ENCODE measurements around the gene S100A10.
A peak's percentile ranks its signal among the peaks of the same experiment; 100 is the strongest.

Gene S100A10

DNA sequence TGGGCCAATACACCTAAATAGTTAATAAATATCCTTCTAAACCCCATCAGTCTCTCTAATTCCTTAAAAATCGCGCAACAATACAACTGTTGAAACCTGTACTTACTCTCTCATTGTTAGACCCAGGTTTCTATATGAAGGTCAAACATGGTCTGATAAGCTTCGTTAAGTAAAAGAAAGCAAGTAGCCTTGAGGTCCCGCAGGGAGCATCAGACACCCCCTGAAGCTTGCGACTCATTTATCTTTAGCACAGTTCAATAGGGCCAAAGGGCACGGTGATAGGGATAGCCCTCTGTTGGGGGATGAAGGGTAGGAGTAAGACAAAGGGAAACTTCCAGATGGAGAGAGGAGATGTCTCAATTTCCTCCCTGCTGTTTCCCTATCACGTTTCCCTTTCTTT lies 57.0 kb downstream of the S100A10 start:
- DNase-seq = no peak

- no peak for DNase-seq
Observed at GRCh38 chr1:151935894-151936602, 57.6 kb downstream of the S100A10 start.

DNA sequence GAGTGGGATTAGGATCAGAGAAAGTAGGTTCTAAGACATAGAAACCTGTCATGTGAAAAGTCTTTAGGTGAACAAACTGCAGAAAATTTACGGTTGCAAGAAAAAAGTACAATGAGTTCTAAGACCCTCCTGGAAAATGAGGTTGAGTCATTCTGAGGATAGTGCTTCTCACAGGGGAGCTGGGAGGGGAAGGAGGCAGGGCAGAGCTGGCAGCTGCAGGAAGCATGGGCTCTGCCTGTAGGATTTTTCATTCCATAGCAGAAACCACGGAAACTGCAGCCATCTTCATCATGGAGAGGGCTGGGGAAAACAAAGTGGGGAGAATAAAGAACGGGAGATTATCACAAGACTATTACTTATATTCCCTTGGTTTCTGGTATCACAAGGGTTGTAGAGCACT lies 58.5 kb downstream of the S100A10 start:
- no peak for DNase-seq

- peak in 17 of 56 donors; percentile 1 to 38 (median 8) for DNase-seq
Observed at GRCh38 chr1:151934048-151934493, 59.6 kb downstream of the S100A10 start.
